Inflammatory macrophage treated with lipopolysaccharide for 1 hour (primary cell): ENCODE measurements around the gene UGT2B17.
"Not testable (repeated sequence)": the region's sequence is repeated elsewhere in the genome, so short reads cannot be mapped to it uniquely, and the experiment has no call there.

Experiments
- DNase-seq, 2 donors: peaks; one replicate each; pipeline ENCODE4 v3.0.0-alpha.2; 2020 to 2022

UGT2B17 gene

DNA sequence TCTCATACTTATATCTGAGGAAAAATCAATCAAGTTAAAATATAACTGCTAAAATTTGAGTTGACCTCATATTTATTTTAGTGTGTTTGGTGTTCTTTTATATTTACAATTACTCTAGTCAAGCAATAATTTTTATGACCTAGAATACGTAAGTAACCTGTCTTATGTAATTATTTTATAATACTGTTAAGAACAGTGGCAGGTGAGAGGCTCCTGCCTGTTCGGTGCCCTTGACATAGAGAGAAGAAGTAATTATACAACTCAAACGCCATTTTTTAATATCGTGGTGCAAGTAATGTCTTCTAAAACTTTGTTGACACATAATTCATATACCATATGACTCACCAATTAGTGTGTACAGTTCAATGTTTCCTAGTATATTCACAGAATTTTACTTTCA is 7.6 kb downstream of the UGT2B17 start:
- not testable (repeated sequence) for DNase-seq

DNA sequence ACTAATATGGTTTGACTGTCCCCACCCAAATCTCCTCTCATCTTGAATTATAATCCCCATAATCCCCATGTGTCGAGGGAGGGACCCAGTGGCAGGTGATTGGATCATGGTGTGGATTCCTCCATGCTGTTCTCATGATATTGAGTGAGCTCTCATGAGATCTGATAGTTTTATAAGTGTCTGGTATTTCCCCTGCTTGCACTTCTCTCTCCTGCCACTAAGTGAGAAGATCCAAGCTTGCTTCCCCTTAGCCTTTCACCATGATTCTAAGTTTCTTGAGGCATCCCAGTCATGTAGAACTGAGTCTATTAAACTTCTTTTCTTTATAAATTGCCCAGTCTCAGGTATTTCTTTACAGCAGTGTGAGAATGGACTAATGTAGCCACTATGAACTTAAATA is 9.8 kb downstream of the UGT2B17 start:
- DNase-seq = not testable (repeated sequence)

GRCh38 chr4:68565082-68565481 is 11.0 kb downstream of the UGT2B17 start:
- not testable (repeated sequence) for DNase-seq

DNA sequence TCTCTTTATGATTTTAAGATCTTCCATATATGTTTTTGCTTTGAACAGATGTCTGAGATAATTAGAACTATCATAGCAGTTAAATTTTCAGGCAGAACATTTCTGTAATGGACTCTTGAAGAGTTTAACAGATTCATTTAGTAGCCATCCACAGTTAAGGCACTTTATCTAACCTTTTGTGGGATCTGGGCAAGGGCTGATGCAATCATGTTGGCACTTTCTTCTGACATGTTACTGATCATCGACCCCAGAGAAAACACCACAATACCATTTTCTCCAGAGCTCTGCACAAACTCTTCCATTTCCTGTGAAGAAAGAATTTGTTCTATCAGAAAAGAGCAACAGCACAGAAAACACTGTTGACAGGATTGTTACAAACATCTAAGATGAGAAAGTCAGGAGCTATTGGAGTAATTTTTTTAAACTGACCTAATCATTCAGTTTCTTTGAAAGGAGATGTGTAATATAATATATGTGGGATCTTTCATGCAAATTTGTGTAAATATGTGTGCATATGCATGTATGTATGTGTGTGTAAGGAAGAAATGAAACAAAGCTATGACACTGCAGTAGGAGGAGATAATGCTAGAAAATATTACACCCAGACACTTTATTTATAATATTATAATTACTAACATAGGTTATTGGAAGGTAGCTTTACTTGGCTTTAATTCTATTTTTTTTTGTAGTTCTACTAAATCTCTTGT is 15.6 kb downstream of the UGT2B17 start:
- not testable (repeated sequence) for DNase-seq

GRCh38 chr4:68553830-68554229 is 22.3 kb downstream of the UGT2B17 start:
- not testable (repeated sequence) for DNase-seq

DNA sequence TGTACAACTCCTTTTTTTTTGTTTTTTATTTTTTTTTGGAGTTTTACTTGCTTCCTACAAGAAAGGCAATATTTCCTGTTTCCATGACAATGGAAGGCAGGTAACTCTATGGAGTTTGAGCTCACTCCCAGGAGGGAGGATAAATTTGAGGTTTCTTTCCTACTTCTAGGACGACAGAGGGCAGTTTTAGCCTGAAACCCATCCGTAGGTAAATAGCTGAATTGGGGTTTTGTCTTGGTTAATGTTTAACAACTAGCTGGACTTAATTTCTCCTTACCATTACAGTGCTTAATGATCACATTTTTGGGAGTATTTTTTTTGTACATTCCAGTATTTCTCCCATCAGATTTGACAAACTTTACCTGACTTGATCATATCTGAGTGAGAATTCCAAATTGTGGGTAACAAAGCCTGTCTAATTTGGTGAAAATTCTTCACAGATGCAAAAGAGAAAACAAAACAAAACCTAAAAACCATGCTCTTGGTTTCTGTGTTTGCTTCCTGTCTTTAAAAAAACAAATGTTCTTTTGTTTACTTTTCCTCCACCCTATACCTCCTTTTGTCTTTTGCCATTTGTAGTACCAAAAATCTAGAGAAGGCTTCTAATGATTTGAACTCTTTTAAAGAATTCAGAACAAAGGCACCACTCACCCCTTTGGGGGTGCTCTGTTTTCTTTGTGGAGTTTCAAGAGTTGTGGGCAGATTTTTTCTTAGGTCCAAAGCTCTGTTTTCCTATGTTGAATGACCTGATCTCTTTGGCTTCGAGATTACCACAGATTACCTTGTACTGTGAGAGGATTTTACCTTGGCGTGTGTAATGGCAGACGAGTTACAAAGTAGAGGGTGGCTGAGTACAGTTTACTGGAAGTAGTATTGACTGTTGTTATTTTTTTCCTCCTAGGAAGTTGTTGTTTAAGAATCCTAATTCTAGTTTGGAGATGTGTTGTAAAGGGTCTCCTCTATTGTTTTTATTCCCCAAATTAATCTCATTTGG is 23.0 kb downstream of the UGT2B17 start:
- DNase-seq = not testable (repeated sequence)

- DNase-seq = not testable (repeated sequence)
Measured at GRCh38 chr4:68542742-68543141, 33.4 kb downstream of the UGT2B17 start.

DNA sequence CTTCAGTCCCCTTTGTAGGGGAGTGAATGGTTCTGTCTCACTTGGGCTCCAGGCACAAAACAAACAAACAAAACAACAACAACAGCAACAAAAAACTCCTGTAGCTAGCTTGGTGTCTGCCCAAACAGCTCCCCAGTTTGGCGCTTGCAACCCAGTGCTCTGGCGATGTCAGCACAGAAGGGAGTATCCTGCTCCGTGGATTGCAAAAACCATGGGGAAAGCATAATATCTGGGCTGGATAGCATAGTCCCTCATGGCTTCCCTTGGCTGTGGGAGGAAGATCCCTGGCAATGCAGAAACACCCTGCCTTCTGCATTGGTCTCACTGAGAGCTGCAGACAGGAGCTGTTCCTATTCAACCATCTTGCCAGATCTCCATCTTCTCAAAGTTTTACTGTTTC is 39.7 kb downstream of the UGT2B17 start:
- no peak for DNase-seq

GRCh38 chr4:68535974-68536373 is 40.1 kb downstream of the UGT2B17 start:
- DNase-seq = no peak

- DNase-seq = not testable (repeated sequence)
Measured at GRCh38 chr4:68522232-68522631, 53.9 kb downstream of the UGT2B17 start.

DNA sequence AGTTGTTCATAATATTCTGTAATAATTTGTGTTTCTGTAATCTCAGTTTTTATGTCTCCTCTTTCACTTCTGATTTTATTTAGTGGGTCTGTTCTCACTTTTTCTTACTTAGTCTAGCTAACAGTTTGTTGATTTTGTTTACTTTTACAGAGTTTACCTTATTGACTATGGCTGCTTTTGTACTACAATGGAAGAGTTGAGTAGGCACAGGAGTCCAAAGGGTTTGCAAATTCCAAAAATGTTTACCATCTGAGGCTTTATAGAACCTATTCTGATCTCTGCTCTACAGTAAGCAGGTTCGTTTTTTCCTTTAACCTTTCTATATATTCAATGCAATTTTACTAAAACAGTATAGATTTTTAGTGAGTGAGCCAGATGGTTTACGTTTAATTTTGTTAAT is 55.1 kb downstream of the UGT2B17 start:
- DNase-seq = no peak

DNA sequence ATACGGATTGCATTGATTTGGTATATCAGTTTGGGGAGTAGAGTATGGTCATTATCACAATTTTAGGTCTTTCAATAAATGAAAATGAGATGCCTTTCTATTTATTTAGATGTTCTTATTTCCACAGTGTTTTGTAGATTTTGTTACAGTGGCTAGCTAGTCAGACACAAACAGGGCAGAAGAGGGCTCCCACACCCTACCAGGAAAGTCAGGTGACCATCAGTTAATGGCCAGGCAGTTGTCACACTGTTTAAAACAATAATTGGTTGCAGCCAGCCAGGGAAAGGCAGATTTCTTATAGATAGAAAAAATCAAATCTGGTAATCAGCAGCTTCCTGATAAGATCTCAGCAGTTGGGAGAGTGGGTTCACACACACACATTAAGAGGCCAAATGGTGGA is 57.2 kb downstream of the UGT2B17 start:
- DNase-seq = no peak

DNA sequence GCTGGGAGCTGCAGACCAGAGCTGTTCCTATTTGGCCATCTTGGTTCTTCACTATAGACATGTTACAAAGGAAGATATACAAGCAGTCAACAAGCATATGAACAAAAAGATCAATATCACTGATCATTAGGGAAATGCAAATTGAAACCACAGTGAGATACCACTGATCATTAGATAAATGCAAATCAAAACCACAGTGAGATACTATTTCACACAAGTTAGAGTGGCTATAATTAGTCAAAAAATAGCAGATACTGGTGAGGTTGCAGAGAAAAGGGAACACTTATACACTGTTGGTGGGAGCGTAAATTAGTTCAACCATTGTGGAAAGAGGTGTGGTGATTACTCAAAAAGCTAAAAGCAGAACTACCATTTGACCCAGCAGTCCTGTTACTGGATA is 70.7 kb downstream of the UGT2B17 start:
- DNase-seq = not testable (repeated sequence)

- not testable (repeated sequence) for DNase-seq
Measured at GRCh38 chr4:68504836-68505235, 71.3 kb downstream of the UGT2B17 start.

- not testable (repeated sequence) for DNase-seq
Measured at GRCh38 chr4:68503462-68503861, 72.7 kb downstream of the UGT2B17 start.

GRCh38 chr4:68499021-68499420 is 77.1 kb downstream of the UGT2B17 start:
- DNase-seq = no peak

DNA sequence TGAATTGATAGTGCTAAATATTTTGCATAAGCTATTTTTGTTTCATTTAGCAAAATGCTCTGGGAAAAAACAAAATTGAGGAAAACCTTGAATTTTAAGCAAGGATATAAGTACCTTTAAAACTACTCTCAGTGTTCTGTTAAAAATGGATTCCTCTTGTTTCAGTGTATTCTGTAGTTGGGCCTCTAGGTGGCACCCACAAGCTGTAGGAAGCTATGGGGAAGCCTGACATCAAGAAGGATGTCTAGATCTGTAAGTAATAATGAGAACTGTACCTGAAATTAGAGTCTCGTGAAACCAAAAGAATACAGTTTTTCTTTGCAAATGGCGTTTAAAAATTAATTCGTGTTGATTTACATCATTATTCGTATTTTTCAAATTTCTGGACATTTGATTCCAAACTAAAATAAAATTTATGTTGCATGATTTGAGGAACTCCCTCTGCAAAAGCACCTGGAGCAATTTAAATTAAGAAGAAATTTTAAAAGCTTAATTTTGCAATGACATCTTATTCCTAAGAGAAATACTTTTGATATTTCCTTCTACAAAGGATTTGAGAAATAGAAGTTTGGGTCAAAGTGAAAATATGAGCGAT is 77.6 kb downstream of the UGT2B17 start:
- peak; percentile 39 to 66 for DNase-seq

DNA sequence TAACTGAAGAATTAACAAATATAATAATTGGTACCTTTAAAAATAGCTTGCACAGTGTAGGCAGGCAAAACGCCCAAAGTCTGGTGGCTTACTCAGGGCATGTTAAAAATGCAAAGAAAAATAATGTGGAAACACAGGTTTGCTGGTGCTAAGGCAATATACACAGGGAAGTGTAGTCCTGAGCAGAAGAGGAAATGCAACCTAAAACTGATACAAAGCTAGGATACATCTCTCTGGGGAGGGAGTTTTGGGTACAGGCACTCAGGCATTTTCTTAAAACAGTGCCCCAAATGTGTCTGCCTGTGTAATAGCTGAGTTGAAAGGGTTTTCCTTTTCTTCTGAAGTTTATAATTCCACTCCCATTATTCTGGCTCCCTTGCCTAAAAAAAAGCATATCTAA is 81.4 kb downstream of the UGT2B17 start:
- DNase-seq = peak in 1 of 2 donors; percentile 8

- DNase-seq = no peak
Measured at GRCh38 chr4:68490826-68491457, 85.2 kb downstream of the UGT2B17 start.

GRCh38 chr4:68489338-68489737 is 86.8 kb downstream of the UGT2B17 start:
- DNase-seq = no peak
